GM19240 (cell line): Measurements from ENCODE around the gene CCDC107.
A peak's percentile ranks its signal among the peaks of the same experiment; 100 is the strongest.
"Not testable (repeated sequence)": the region's sequence is repeated elsewhere in the genome, so short reads cannot be mapped to it uniquely, and the experiment has no call there.

ENCODE experiments used
- DNase-seq: peaks from one replicate; pipeline ENCODE4 v3.0.0; 2011; ENCODE audit warnings: low spot score; ENCODE audit not compliant: insufficient read length

The CCDC107 gene, protein sequence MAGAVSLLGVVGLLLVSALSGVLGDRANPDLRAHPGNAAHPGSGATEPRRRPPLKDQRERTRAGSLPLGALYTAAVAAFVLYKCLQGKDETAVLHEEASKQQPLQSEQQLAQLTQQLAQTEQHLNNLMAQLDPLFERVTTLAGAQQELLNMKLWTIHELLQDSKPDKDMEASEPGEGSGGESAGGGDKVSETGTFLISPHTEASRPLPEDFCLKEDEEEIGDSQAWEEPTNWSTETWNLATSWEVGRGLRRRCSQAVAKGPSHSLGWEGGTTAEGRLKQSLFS

DNA sequence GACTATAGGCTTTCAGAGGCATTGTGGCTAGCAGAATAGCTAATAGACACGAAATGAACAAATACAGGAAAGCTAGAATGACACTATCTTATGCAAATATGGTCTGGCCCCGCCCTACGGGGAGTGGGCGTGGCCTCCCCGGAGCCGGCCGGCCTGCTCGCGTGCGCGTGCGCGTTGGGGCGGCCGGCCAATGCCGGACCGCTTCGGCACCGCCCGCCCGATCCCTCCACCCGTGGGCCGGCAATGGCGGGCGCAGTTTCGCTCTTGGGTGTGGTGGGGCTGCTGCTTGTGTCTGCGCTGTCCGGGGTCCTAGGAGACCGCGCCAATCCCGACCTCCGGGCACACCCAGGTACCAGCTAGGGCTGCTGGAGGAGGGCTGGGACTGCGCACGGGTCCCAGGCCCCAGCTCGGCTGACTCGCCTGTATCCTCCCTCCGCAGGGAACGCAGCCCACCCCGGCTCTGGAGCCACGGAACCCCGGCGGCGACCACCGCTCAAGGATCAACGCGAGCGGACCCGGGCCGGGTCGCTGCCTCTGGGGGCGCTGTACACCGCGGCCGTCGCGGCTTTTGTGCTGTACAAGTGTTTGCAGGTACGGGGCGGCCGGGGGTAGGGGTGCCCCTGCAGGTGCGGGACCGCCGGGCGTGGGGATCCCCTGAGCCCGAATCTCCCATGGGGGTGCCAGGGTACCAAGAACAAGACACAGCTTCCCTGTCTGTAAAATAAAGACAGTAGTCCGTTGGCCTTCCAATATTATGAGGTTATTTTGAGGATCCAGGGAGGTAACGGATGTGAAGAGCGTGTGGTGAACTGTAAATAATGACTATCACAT lies at the start of gene CCDC107:
Gene CCDC107, plus strand, starts transcription at position 156 of the 831 bp plus-strand sequence. Its CDS starts 88 bp downstream, at position 244.
- peak; percentile 70 for DNase-seq

DNA sequence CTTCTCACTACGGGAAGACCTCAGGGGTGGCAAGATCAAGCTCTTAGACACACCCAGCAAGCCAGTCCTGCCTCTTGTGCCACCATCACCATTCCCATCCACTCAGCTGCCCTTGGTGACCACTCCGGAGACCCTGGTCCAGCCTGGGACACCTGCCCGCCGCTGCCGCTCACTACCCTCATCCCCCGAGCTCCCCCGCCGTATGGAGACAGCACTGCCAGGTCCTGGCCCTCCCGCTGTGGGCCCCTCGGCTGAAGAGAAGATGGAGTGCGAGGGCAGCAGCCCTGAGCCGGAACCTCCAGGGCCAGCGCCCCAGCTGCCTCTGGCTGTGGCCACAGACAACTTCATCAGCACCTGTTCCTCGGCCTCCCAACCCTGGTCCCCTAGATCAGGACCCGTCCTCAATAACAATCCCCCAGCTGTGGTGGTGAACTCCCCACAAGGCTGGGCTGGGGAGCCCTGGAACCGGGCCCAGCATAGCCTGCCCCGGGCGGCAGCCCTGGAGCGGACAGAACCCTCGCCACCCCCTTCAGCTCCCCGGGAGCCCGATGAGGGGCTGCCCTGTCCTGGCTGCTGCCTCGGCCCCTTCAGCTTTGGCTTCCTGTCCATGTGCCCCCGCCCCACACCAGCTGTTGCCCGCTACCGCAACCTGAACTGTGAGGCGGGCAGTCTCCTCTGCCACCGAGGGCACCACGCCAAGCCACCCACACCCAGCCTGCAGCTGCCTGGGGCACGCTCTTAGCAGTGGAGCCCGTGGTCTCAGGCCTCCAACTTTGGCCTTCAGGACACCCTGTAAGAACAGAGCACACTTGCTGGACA lies 48.9 kb upstream of the CCDC107 start:
- DNase-seq: no peak

GRCh38 chr9:35609820-35610163 lies 48.3 kb upstream of the CCDC107 start:
- DNase-seq: no peak

DNA sequence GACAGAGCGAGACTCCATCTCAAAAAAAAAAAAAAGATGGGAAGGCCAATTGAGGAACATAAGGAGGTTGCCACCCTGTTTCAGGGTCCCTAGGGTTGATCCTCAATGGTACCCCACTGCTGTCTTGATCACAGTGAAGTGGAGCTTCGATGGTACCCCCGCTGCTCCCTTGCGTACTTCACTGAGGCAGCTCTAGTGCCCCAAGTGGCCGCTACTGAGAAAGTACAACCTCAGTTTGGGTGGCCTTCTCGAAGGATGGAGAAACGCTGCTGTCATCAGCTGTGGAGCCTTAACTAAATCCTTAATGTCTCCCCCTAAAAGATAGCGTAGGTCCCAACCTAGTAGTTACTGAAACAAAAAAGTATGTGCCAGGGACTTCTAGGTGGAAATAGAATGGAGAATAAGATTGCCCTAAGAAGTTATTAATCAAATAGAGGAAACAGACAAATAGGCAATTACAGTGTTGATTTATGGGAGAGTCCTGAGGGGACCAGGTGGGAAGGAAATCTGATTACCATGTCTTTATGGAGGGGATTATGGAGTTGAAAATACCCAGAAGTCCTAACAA lies 46.8 kb upstream of the CCDC107 start:
- DNase-seq: no peak

DNA sequence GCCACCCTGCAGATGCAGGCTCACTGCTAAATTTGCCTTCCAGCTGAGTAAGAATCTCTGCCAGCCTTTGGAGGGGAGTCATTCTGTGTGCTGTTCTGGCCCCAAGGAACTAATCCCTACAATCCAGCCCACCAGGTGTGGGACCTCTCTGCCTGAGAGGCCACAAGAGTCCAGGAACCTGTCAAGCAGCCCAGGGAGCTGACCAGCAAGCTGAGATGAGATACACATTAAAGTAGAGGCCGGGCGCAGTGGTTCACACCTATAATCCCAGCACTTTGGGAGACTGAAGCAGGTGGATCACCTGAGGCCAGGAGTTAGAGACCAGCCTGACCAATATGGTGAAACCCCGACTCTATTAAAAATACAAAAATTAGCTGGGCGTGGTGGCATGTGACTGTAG lies 46.0 kb upstream of the CCDC107 start:
- not testable (repeated sequence) for DNase-seq

GRCh38 chr9:35612843-35613242 lies 45.2 kb upstream of the CCDC107 start:
- DNase-seq: no peak

- no peak for DNase-seq
Observed at GRCh38 chr9:35615981-35616680, 42.0 kb upstream of the CCDC107 start.

DNA sequence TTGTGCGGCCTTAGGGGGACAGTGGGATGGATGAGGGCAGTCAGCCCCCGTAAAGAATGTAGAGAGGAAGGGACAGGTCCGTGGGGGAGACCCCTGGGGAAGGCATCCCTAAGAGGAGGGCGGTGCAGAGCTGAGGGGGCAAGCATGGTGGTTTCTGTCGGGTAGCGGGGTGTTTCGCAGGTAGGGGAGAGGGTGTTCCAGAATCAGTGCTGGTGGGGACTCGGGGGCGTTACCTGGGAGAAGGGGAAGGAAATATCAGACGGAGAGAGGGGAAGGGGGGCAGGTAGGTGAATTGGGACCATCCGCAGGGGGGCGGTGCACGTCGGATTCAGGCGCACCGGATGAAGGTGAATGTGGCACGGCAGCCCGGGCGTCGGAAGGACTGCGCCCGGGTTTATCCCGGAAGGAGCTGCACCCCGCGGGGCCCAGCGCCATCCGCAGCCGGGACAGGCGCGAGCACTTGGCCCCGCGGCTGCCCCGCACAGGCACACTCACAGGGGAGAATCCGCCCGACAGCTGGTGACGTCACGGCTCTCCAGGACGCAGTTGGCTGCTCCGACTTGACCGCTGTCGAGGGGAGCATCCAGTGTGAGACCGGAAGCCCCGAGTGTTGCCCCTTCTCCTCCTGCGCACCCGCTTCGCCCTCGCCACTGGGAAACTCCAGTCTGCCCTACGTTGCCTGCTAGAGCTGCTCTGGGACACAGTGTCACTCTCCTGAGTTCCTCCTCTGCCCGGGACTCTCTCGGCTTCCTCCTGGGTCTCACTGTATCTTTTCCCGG lies 41.2 kb upstream of the CCDC107 start:
- DNase-seq: peak; percentile 50

GRCh38 chr9:35617548-35617947 lies 40.5 kb upstream of the CCDC107 start:
- DNase-seq: no peak

GRCh38 chr9:35618325-35618727 lies 39.8 kb upstream of the CCDC107 start, which contains the start of gene CD72:
Gene CD72, minus strand, starts transcription at chr9:35618413. Its CDS starts 110 bp downstream, at chr9:35618303.
- no peak for DNase-seq

- peak; percentile 25 for DNase-seq
Observed at GRCh38 chr9:35618854-35619799, 39.0 kb upstream of the CCDC107 start.

DNA sequence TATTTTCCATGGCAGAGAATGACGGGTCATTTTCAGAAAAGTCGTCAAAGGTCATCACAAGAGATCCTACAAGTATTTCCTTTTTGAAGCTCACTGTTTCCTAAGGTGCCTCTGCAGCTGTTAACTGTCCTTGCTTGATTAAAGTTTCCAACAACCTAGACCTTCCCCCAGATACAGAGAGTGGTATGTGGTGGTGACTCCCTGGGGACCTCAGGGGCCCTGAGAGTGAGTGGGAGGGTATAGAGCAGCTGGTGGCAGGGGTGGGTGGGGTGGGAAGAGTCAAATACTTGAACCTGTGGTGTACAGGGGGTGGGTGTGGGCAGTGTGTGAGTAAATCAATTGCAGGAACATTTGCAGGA lies 38.3 kb upstream of the CCDC107 start:
- DNase-seq: no peak

DNA sequence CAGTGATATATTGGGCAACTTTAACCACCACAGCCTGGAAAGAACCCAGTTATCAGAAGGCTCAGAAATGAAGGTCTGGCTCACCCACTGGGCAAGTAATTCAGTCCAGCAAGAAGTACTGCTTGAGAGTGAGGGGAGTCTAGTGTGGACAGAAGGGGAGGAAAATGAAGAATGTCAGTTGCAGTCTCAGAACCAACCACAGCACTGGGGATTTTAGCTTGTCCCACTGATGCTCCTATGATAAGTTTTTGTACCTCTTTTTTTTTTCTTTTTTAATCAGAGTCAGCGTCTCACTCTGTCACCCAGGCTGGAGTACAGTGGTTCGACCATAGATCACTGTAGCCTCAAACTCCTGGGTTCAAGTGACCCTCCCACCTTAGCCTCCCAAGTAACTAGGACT lies 30.5 kb upstream of the CCDC107 start:
- no peak for DNase-seq

- no peak for DNase-seq
Observed at GRCh38 chr9:35628389-35628991, 29.6 kb upstream of the CCDC107 start.

GRCh38 chr9:35629597-35629996 lies 28.5 kb upstream of the CCDC107 start:
- no peak for DNase-seq

GRCh38 chr9:35635730-35636129 lies 22.4 kb upstream of the CCDC107 start:
- DNase-seq: no peak

DNA sequence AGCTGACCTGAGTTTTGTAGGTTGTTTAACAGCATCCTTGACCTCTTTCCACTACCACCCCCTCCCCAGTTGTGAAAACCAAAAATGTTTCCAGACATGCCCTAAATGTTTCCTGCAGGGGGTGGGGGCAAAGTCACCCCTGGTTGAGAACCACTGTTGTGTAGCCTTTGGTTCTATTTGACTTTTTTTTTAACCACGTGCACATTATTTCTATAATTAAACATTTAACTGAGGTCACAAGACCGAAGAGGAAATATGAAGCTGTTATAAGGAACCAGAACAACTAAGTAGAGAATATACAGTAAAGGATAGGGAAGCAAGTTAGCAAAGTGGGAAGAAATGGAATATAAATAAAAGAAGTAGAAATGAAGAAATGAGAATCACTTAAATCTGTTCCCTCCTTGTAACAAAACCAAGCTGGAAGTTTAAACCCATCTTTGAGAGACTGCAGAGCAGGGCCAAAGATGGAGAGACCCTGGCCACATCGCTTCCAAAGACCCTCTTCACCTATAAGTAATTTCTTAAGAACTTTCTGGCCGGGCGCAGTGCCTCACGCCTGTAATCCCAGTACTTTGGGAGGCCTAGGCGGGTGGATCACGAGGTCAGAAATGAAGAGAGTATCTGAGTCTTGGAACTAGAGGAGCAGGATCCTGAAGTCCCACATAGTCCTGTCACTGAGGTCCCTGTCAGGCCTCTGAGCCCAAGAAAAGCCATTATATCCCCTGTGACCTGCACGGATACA lies 21.8 kb upstream of the CCDC107 start:
- DNase-seq: no peak

- not testable (repeated sequence) for DNase-seq
Observed at GRCh38 chr9:35636877-35637246, 21.2 kb upstream of the CCDC107 start.
